ENCODE measurements around the gene FRY.
"Not testable (repeated sequence)": the region's sequence is repeated elsewhere in the genome, so short reads cannot be mapped to it uniquely, and the experiment has no call there.

FRY gene

GRCh38 chr13:31996601-31997000 is 35.0 kb upstream of the FRY start:
- TF ChIP-seq CTCF (IDR thresholded peaks at IDR 0.05; ENCODE audit: low read depth, low read length), result no peak
- DNase-seq (ENCODE audit: low read depth in 2 of 2), result no peak
- H3K4me3 ChIP-seq (replicated peaks in 1 of 2; ENCODE audit: low read depth in 2 of 2, low read length in 2 of 2), result no peak overlapping the region

GRCh38 chr13:31997641-31998040 is 33.9 kb upstream of the FRY start:
- H3K4me3 ChIP-seq (replicated peaks in 1 of 2; ENCODE audit: low read depth in 2 of 2, low read length in 2 of 2), result no peak overlapping the region
- no peak for DNase-seq (ENCODE audit: low read depth in 2 of 2)
- no peak for TF ChIP-seq CTCF (IDR thresholded peaks at IDR 0.05; ENCODE audit: low read depth, low read length)

DNA sequence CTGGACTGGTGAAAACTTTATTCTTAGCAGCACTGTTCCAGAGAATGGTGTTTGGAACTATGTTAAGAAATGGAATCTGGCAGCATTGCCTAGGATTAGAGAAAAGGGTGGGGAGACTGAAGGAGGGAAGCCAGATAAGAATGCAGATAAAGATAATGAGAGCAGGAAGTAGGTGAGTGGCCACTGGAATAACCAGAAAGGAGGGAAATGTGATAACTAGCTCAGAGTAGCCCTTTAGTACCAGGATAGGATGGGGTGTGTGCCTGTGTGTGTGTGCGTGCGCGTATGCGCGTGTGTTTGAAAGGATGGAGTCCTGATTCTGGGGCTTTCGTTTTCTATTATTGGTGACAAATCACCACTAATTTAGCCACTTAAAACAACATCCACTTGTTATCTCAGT is 33.4 kb upstream of the FRY start:
- DNase-seq (ENCODE audit: low read depth in 2 of 2), result no peak
- no peak for TF ChIP-seq CTCF (IDR thresholded peaks at IDR 0.05; ENCODE audit: low read depth, low read length)
- no peak overlapping the region for H3K4me3 ChIP-seq (replicated peaks in 1 of 2; ENCODE audit: low read depth in 2 of 2, low read length in 2 of 2)

- not testable (repeated sequence) for DNase-seq (ENCODE audit: low read depth in 2 of 2); H3K4me3 ChIP-seq (replicated peaks in 1 of 2; ENCODE audit: low read depth in 2 of 2, low read length in 2 of 2)
Measured at GRCh38 chr13:32000754-32001153, 30.8 kb upstream of the FRY start.

DNA sequence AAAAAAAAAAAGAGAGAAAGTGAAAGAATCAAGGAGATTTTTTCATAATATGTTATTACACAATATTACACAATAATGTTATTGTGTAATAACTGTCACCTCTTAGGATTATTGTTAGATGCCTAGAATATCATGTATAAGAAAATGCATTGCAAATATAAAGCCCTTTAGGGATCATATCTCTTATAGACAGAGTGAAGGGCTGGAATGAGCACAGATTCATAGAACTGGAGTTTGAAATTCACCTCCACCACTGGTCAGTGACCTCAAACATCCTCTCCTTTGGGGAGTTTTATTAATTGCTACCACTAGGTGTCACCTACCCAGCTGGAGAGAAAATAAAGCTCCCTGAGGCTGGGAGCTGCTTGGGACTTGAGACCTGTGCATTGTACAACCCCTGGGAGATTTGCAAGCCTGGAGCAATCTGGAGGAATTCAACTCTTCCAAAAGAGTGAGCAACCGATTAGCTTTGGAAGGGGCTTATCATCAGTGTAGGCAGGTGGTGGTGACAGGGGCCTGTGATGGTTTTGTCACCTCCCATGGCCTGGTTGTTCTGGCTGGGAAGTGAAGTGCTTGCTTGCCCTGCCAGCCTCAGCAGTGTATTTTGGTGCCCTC is 30.3 kb upstream of the FRY start:
- H3K4me3 ChIP-seq (replicated peaks in 1 of 2; ENCODE audit: low read depth in 2 of 2, low read length in 2 of 2), result no peak overlapping the region
- peak; percentile 71 to 74 for DNase-seq (ENCODE audit: low read depth in 2 of 2)
- peak; percentile 56 for TF ChIP-seq CTCF (IDR thresholded peaks at IDR 0.05; ENCODE audit: low read depth, low read length)

DNA sequence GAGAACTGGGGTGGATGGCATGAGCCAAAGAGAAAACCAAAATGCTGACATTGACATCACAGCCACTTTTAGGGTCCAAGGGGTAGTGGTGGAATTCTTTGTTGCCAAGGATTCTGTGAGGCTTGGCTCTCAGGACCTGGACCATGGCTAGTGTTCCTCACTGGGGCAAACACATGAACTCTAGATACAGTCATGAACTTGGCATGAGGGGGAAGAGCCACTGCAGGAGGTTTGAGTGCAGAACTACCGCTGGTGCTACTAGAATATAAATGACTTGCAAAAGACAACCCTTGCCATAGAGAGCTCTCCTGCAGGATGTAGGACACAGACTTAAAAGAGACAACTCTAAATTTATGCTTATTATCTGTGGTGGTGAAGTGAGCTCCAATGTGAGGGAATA is 29.8 kb upstream of the FRY start:
- H3K4me3 ChIP-seq (replicated peaks in 1 of 2; ENCODE audit: low read depth in 2 of 2, low read length in 2 of 2), result no peak overlapping the region
- no peak for DNase-seq (ENCODE audit: low read depth in 2 of 2)
- TF ChIP-seq CTCF (IDR thresholded peaks at IDR 0.05; ENCODE audit: low read depth, low read length), result no peak

GRCh38 chr13:32002873-32003272 is 28.7 kb upstream of the FRY start:
- no peak overlapping the region for H3K4me3 ChIP-seq (replicated peaks in 1 of 2; ENCODE audit: low read depth in 2 of 2, low read length in 2 of 2)
- no peak for TF ChIP-seq CTCF (IDR thresholded peaks at IDR 0.05; ENCODE audit: low read depth, low read length)
- DNase-seq (ENCODE audit: low read depth in 2 of 2), result no peak

Measured in cardiac fibroblast (primary cell).